ENCODE results near the gene TRABD2B. TPM values are rescaled to one million over a fixed set of nuclear protein-coding genes. Genes with fewer than 3 reads are reported as not detected.

TRABD2B gene
- polyA plus RNA-seq, 4 donors = under 0.01 to 2.6 (median 2.2) TPM; not detected in 1

GRCh38 chr1:47870946-47871676 lies 126.1 kb downstream of the TRABD2B start:
- Histone ChIP-seq H3K9me3 (ENCODE audit: control insufficient read depth in 2 of 2, insufficient read depth in 1 of 2, low read depth in 1 of 2, low read length in 1 of 2) (peaks cover 0 to 4% of the 10 kb centered on the region in 2 donors), H3K4me3 (ENCODE audit: low read depth in 1 of 3, low read length in 3 of 3) (no peak overlapping the region), H3K36me3 (ENCODE audit: control insufficient read depth in 3 of 3, insufficient read depth in 2 of 3, low read depth in 1 of 3, low read length in 3 of 3) (no peaks in the 10 kb centered on the region), H3K27ac (ENCODE audit: low read depth in 1 of 3, low read length in 2 of 3) (peak overlapping the region; percentile 83 to 96 (median 86)), H3K4me1 (ENCODE audit: control insufficient read depth in 3 of 3, insufficient read depth in 2 of 3, low read depth in 1 of 3, low read length in 2 of 3) (peaks cover 12 to 65% (median 13%) of the 10 kb centered on the region in 3 donors), H3K27me3 (ENCODE audit: control insufficient read depth in 3 of 3, insufficient read depth in 3 of 3, low read length in 3 of 3) (no peaks in the 10 kb centered on the region)
- FAIRE-seq (no peak), DNase-seq (peak; percentile 51 to 62)
- 45 to 62% (median 47%) methylated on average over 8 of the region's 8 CpGs for WGBS, 3 donors

- DNase-seq (peak; percentile 36 to 41), FAIRE-seq (no peak)
- H3K4me1 ChIP-seq (ENCODE audit: control insufficient read depth in 3 of 3, insufficient read depth in 2 of 3, low read depth in 1 of 3, low read length in 2 of 3) = peaks cover 14 to 65% (median 15%) of the 10 kb centered on the region in 3 donors
These were observed 126.7 kb downstream of the TRABD2B start for GRCh38 chr1:47870480-47870879.

GRCh38 chr1:47868348-47868676 lies 128.9 kb downstream of the TRABD2B start:
- Histone ChIP-seq H3K4me3 (ENCODE audit: low read depth in 1 of 3, low read length in 3 of 3) (no peak overlapping the region), H3K4me1 (ENCODE audit: control insufficient read depth in 3 of 3, insufficient read depth in 2 of 3, low read depth in 1 of 3, low read length in 2 of 3) (peaks cover 17 to 62% (median 19%) of the 10 kb centered on the region in 3 donors), H3K36me3 (ENCODE audit: control insufficient read depth in 3 of 3, insufficient read depth in 2 of 3, low read depth in 1 of 3, low read length in 3 of 3) (no peaks in the 10 kb centered on the region), H3K9me3 (ENCODE audit: control insufficient read depth in 2 of 2, insufficient read depth in 1 of 2, low read depth in 1 of 2, low read length in 1 of 2) (peaks cover 0 to 4% of the 10 kb centered on the region in 2 donors), H3K27me3 (ENCODE audit: control insufficient read depth in 3 of 3, insufficient read depth in 3 of 3, low read length in 3 of 3) (no peaks in the 10 kb centered on the region), H3K27ac (ENCODE audit: low read depth in 1 of 3, low read length in 2 of 3) (no peak overlapping the region)
- no peak for FAIRE-seq
- 83 to 97% (median 96%) methylated on average over 5 of the region's 5 CpGs for WGBS, 3 donors
- no peak for DNase-seq

More at GRCh38 chr1:47870480-47870879, 126.7 kb downstream of the TRABD2B start:
- H3K36me3 ChIP-seq (ENCODE audit: control insufficient read depth in 3 of 3, insufficient read depth in 2 of 3, low read depth in 1 of 3, low read length in 3 of 3) = no peaks in the 10 kb centered on the region
- peaks cover 0 to 4% of the 10 kb centered on the region in 2 donors for H3K9me3 ChIP-seq (ENCODE audit: control insufficient read depth in 2 of 2, insufficient read depth in 1 of 2, low read depth in 1 of 2, low read length in 1 of 2)
- WGBS, 3 donors = 72 to 82% (median 79%) methylated on average over 4 of the region's 4 CpGs
- H3K27me3 ChIP-seq (ENCODE audit: control insufficient read depth in 3 of 3, insufficient read depth in 3 of 3, low read length in 3 of 3) = no peaks in the 10 kb centered on the region
- H3K27ac ChIP-seq (ENCODE audit: low read depth in 1 of 3, low read length in 2 of 3) = no peak overlapping the region
- no peak overlapping the region for H3K4me3 ChIP-seq (ENCODE audit: low read depth in 1 of 3, low read length in 3 of 3)

GRCh38 chr1:47867438-47868347 lies 129.5 kb downstream of the TRABD2B start:
- 63 to 64% (median 64%) methylated on average over 8 of the region's 8 CpGs for WGBS, 3 donors
- no peak overlapping the region for H3K4me3 ChIP-seq (ENCODE audit: low read depth in 1 of 3, low read length in 3 of 3)
- FAIRE-seq (no peak), DNase-seq (no peak)
- H3K27me3 ChIP-seq (ENCODE audit: control insufficient read depth in 3 of 3, insufficient read depth in 3 of 3, low read length in 3 of 3) = no peaks in the 10 kb centered on the region
- H3K9me3 ChIP-seq (ENCODE audit: control insufficient read depth in 2 of 2, insufficient read depth in 1 of 2, low read depth in 1 of 2, low read length in 1 of 2) = peaks cover 0 to 4% of the 10 kb centered on the region in 2 donors
- H3K36me3 ChIP-seq (ENCODE audit: control insufficient read depth in 3 of 3, insufficient read depth in 2 of 3, low read depth in 1 of 3, low read length in 3 of 3) = no peaks in the 10 kb centered on the region
- peak overlapping the region in 2 of 3 donors; percentile 35 to 94 for H3K27ac ChIP-seq (ENCODE audit: low read depth in 1 of 3, low read length in 2 of 3)
- H3K4me1 ChIP-seq (ENCODE audit: control insufficient read depth in 3 of 3, insufficient read depth in 2 of 3, low read depth in 1 of 3, low read length in 2 of 3) = peaks cover 17 to 56% (median 19%) of the 10 kb centered on the region in 3 donors

GRCh38 chr1:47866601-47867437 lies 130.4 kb downstream of the TRABD2B start:
- WGBS, 3 donors = 62 to 67% (median 66%) methylated on average over 8 of the region's 8 CpGs
- DNase-seq (peak; percentile 45 to 75), FAIRE-seq (no peak)
- H3K4me1 ChIP-seq (ENCODE audit: control insufficient read depth in 3 of 3, insufficient read depth in 2 of 3, low read depth in 1 of 3, low read length in 2 of 3) = peaks cover 12 to 47% (median 15%) of the 10 kb centered on the region in 3 donors
- H3K9me3 ChIP-seq (ENCODE audit: control insufficient read depth in 2 of 2, insufficient read depth in 1 of 2, low read depth in 1 of 2, low read length in 1 of 2) = peaks cover 0 to 4% of the 10 kb centered on the region in 2 donors
- H3K27ac ChIP-seq (ENCODE audit: low read depth in 1 of 3, low read length in 2 of 3) = peak overlapping the region; percentile 84 to 94 (median 89)
- H3K36me3 ChIP-seq (ENCODE audit: control insufficient read depth in 3 of 3, insufficient read depth in 2 of 3, low read depth in 1 of 3, low read length in 3 of 3) = no peaks in the 10 kb centered on the region
- no peak overlapping the region for H3K4me3 ChIP-seq (ENCODE audit: low read depth in 1 of 3, low read length in 3 of 3)
- H3K27me3 ChIP-seq (ENCODE audit: control insufficient read depth in 3 of 3, insufficient read depth in 3 of 3, low read length in 3 of 3) = no peaks in the 10 kb centered on the region

GRCh38 chr1:47865881-47866535 lies 131.2 kb downstream of the TRABD2B start:
- no peak overlapping the region for H3K4me3 ChIP-seq (ENCODE audit: low read depth in 1 of 3, low read length in 3 of 3)
- FAIRE-seq (peak; percentile 49), DNase-seq (peak; percentile 92 to 97)
- H3K9me3 ChIP-seq (ENCODE audit: control insufficient read depth in 2 of 2, insufficient read depth in 1 of 2, low read depth in 1 of 2, low read length in 1 of 2) = peaks cover 0 to 8% of the 10 kb centered on the region in 2 donors
- H3K27me3 ChIP-seq (ENCODE audit: control insufficient read depth in 3 of 3, insufficient read depth in 3 of 3, low read length in 3 of 3) = no peaks in the 10 kb centered on the region
- peak overlapping the region; percentile 84 to 94 (median 89) for H3K27ac ChIP-seq (ENCODE audit: low read depth in 1 of 3, low read length in 2 of 3)
- peaks cover 9 to 39% (median 13%) of the 10 kb centered on the region in 3 donors for H3K4me1 ChIP-seq (ENCODE audit: control insufficient read depth in 3 of 3, insufficient read depth in 2 of 3, low read depth in 1 of 3, low read length in 2 of 3)
- H3K36me3 ChIP-seq (ENCODE audit: control insufficient read depth in 3 of 3, insufficient read depth in 2 of 3, low read depth in 1 of 3, low read length in 3 of 3) = no peaks in the 10 kb centered on the region
- 22 to 58% (median 45%) methylated on average over 6 of the region's 6 CpGs for WGBS, 3 donors

- H3K4me3 ChIP-seq (ENCODE audit: low read depth in 1 of 3, low read length in 3 of 3) = no peak overlapping the region
- H3K9me3 ChIP-seq (ENCODE audit: control insufficient read depth in 2 of 2, insufficient read depth in 1 of 2, low read depth in 1 of 2, low read length in 1 of 2) = peaks cover 0 to 4% of the 10 kb centered on the region in 2 donors
- H3K27me3 ChIP-seq (ENCODE audit: control insufficient read depth in 3 of 3, insufficient read depth in 3 of 3, low read length in 3 of 3) = no peaks in the 10 kb centered on the region
- DNase-seq (no peak), FAIRE-seq (no peak)
- no peaks in the 10 kb centered on the region for H3K36me3 ChIP-seq (ENCODE audit: control insufficient read depth in 3 of 3, insufficient read depth in 2 of 3, low read depth in 1 of 3, low read length in 3 of 3)
- H3K27ac ChIP-seq (ENCODE audit: low read depth in 1 of 3, low read length in 2 of 3) = no peak overlapping the region
- H3K4me1 ChIP-seq (ENCODE audit: control insufficient read depth in 3 of 3, insufficient read depth in 2 of 3, low read depth in 1 of 3, low read length in 2 of 3) = peaks cover 0 to 8% (median 0%) of the 10 kb centered on the region in 3 donors
- 50 to 70% (median 56%) methylated on average over 3 of the region's 3 CpGs for WGBS, 3 donors
These were observed 138.0 kb downstream of the TRABD2B start for GRCh38 chr1:47859092-47859743.

Measured in small intestine (tissue), 7 donors.